Neural cell (in vitro differentiated cells): ENCODE results near the gene SREK1. TPM values are rescaled to one million over a fixed set of nuclear protein-coding genes. Genes with fewer than 3 reads are reported as not detected.

ENCODE experiments used
- H2AFZ ChIP-seq: fragments of 200-600, 300-800 bp; sonication (generic), shearing (Covaris generic); 2 replicates; pipeline ENCODE4 v1.6.0; 2014; ENCODE audit warnings: low read depth, mild to moderate bottlenecking, antibody characterized with exemption, low read length, moderate library complexity
- H3F3A ChIP-seq: fragments of 200-600 bp; shearing (Covaris generic); 2 replicates; pipeline ENCODE4 v1.6.1; 2016; ENCODE audit warnings: mild to moderate bottlenecking, moderate library complexity, mixed read lengths, antibody characterized with exemption, low read length; ENCODE audit not compliant: insufficient read depth, poor library complexity, severe bottlenecking
- H3K27ac ChIP-seq: fragments of 200-600, 300-800 bp; sonication (generic), shearing (Covaris generic); 2 replicates; pipeline ENCODE4 v1.5.1; 2014; ENCODE audit warnings: mild to moderate bottlenecking, low read length, moderate library complexity
- H3K27me3 ChIP-seq: fragments of 300-800, 200-600 bp; sonication (generic), shearing (Covaris generic); 2 replicates; pipeline ENCODE4 v1.6.0; 2014; ENCODE audit warnings: mild to moderate bottlenecking, low read depth, low read length, moderate library complexity; ENCODE audit not compliant: insufficient read depth
- H3K36me3 ChIP-seq: fragments of 300-800, 200-600 bp; sonication (generic), shearing (Covaris generic); 2 replicates; pipeline ENCODE4 v1.5.1; 2014; ENCODE audit warnings: mild to moderate bottlenecking, antibody characterized with exemption, low read length, moderate library complexity; ENCODE audit not compliant: insufficient read depth
- H3K4me2 ChIP-seq: fragments of 300-800, 200-600 bp; sonication (generic), shearing (Covaris generic); 2 replicates; pipeline ENCODE4 v1.6.0; 2014; ENCODE audit warnings: mild to moderate bottlenecking, low read length
- H3K4me3 ChIP-seq: fragments of 300-800, 200-600 bp; sonication (generic), shearing (Covaris generic); 2 replicates; pipeline ENCODE4 v1.5.1; 2014; ENCODE audit warnings: mild to moderate bottlenecking, low read length, moderate library complexity
- H3K79me2 ChIP-seq: fragments of 200-600 bp; shearing (Covaris generic); replicated peaks from 2 replicates; pipeline ENCODE4 v1.6.0; 2014; ENCODE audit warnings: mild to moderate bottlenecking, low read length, moderate library complexity; ENCODE audit not compliant: insufficient read depth
- H3K9ac ChIP-seq: fragments of 300-800, 200-600 bp; sonication (generic), shearing (Covaris generic); 2 replicates; pipeline ENCODE4 v1.6.1; 2016; ENCODE audit warnings: mild to moderate bottlenecking, low read length, mixed read lengths
- H3K9me2 ChIP-seq: fragments of 200-600 bp; shearing (Covaris generic); 2 replicates; pipeline ENCODE4 v1.6.1; 2016; ENCODE audit warnings: mild to moderate bottlenecking, low read length, mixed read lengths; ENCODE audit not compliant: insufficient read depth
- H3K9me3 ChIP-seq: fragments of 200-600, 300-800 bp; sonication (generic), shearing (Covaris generic); 2 replicates; pipeline ENCODE4 v1.6.1; 2016; ENCODE audit warnings: mild to moderate bottlenecking, mixed run types, low read length, moderate library complexity, mixed read lengths
- H4K20me1 ChIP-seq: fragments of 200-600 bp; shearing (Covaris generic); 2 replicates; pipeline ENCODE4 v1.6.1; 2016; ENCODE audit warnings: mild to moderate bottlenecking, mixed run types; ENCODE audit not compliant: insufficient read depth
- EP300 ChIP-seq: fragments of 450-650 bp; conservative IDR thresholded peaks from 2 replicates; pipeline ENCODE4 v1.6.1; 2014; ENCODE audit warnings: antibody characterized with exemption, mild to moderate bottlenecking, moderate library complexity; ENCODE audit not compliant: poor library complexity, severe bottlenecking
- EZH2 ChIP-seq: fragments of 200-600, 300-800 bp; shearing (Covaris generic), sonication (generic); IDR thresholded peaks from 2 replicates; pipeline ENCODE4 v1.6.1; 2014; ENCODE audit warnings: antibody characterized with exemption, low read length, borderline replicate concordance, mild to moderate bottlenecking; ENCODE audit not compliant: insufficient read depth, poor library complexity, severe bottlenecking
- MXI1 ChIP-seq: fragments of 450-650 bp; conservative IDR thresholded peaks from 2 replicates; pipeline ENCODE4 v1.6.1; 2014; ENCODE audit warnings: antibody characterized with exemption, mild to moderate bottlenecking; ENCODE audit not compliant: poor library complexity, severe bottlenecking
- POLR2AphosphoS5 ChIP-seq: IDR thresholded peaks from 2 replicates; pipeline ENCODE4 v1.6.1; 2012
- RAD21 ChIP-seq: fragments of 450-650 bp; conservative IDR thresholded peaks from 2 replicates; pipeline ENCODE4 v1.6.1; 2014; ENCODE audit warnings: antibody characterized with exemption, mild to moderate bottlenecking, moderate library complexity
- SMC3 ChIP-seq: fragments of 450-650 bp; conservative IDR thresholded peaks from 2 replicates; pipeline ENCODE4 v1.6.1; 2014; ENCODE audit warnings: antibody characterized with exemption, mild to moderate bottlenecking, moderate library complexity; ENCODE audit not compliant: poor library complexity
- TAF1 ChIP-seq: IDR thresholded peaks from 2 replicates; pipeline ENCODE4 v1.6.1; 2012; ENCODE audit warnings: low read depth
- polyA plus RNA-seq: library from polyadenylated mRNA; depleted of rRNA; stranded (reverse); fragments of >200 nt; gene quantifications from 2 replicates; pipeline ENCODE4 v1.2.3, GENCODE V29; 2014
- TF ChIP-seq, protein P1 (sequence below): fragments of 450-650 bp; IDR thresholded peaks from 2 replicates; pipeline ENCODE4 v1.5.1; 2014; ENCODE audit warnings: antibody characterized with exemption, mild to moderate bottlenecking, moderate library complexity; ENCODE audit not compliant: poor library complexity, severe bottlenecking
- TF ChIP-seq, protein P2 (sequence below): IDR thresholded peaks from 2 replicates; pipeline ENCODE4 v1.6.1; 2012; ENCODE audit warnings: borderline replicate concordance

The SREK1 gene
- polyA plus RNA-seq, 1 donor from 2014 or later = 73.6 TPM

DNA sequence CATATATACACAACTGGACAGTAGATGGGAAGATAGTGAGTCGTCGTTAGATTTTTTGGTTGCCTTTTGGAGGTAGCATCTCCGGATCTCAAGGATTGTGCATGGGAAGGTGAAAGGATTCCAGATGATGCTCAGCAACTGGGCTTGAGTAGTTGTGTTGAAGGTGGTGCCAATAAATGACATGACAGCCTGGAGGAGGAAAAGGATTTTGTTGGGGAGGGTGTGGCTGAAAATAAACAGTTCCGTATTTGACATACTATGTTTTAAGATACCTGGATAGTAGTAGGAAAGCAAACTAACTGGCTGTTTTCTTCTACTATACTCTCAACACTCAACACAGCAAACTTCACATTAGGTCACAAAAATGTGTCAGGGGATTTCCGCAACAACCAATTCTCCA, 62.4 kb downstream of the SREK1 start (continued):
- TF ChIP-seq, protein P1, sequence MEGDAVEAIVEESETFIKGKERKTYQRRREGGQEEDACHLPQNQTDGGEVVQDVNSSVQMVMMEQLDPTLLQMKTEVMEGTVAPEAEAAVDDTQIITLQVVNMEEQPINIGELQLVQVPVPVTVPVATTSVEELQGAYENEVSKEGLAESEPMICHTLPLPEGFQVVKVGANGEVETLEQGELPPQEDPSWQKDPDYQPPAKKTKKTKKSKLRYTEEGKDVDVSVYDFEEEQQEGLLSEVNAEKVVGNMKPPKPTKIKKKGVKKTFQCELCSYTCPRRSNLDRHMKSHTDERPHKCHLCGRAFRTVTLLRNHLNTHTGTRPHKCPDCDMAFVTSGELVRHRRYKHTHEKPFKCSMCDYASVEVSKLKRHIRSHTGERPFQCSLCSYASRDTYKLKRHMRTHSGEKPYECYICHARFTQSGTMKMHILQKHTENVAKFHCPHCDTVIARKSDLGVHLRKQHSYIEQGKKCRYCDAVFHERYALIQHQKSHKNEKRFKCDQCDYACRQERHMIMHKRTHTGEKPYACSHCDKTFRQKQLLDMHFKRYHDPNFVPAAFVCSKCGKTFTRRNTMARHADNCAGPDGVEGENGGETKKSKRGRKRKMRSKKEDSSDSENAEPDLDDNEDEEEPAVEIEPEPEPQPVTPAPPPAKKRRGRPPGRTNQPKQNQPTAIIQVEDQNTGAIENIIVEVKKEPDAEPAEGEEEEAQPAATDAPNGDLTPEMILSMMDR = no peak

DNA sequence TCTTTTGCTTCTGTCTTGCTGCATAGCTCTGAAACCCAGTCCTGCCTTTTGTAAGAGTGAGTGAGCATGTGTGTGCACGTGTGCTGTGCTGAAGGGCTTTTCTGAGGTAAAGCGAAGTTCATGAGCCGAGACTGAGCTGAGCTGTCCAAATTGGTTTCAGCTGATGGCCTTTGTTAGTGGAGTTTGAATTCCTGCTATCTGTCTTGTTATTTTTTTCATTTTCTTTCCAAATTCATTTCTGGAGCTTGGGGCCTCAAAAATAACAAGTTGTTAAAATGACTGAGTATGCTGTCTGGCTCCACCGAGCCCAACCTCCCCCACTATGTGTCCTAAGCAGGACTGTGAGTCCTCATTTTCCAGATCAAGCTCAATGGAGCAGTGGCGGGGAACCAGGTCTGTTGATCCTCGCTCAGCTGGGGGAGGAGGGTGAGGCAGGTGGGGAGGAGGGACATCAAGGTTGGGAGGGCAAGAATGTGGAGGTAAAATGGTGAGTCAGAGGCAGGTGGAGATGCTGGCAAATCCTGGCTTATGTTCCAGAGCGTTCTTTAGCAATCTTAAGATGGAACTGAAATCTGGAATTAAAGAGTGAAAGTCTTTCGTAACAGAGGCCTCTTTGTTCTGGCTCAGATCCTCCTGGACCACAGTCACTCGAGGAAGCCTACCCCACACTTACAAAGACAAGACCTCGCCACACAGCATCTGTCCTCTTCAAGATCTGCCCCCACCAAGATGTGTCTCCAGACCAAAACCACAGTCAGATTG, 63.9 kb downstream of the SREK1 start:
- Histone ChIP-seq H3F3A (no peaks in the 10 kb centered on the region), H3K4me2 (no peak overlapping the region), H3K27me3 (no peaks in the 10 kb centered on the region), H3K79me2 (no peaks in the 10 kb centered on the region), H2AFZ (no peak overlapping the region), H3K36me3 (no peaks in the 10 kb centered on the region), H3K9ac (no peak overlapping the region), H3K9me3 (no peaks in the 10 kb centered on the region), H4K20me1 (no peaks in the 10 kb centered on the region), H3K4me3 (no peak overlapping the region), H3K9me2 (no peaks in the 10 kb centered on the region), H3K27ac (no peak overlapping the region)
- TF ChIP-seq RAD21 (no peak), POLR2AphosphoS5 (no peak), EZH2 (no peak), MXI1 (no peak), SMC3 (no peak), TAF1 (no peak), EP300 (no peak)
- TF ChIP-seq, protein P1 = no peak
- TF ChIP-seq, protein P2, sequence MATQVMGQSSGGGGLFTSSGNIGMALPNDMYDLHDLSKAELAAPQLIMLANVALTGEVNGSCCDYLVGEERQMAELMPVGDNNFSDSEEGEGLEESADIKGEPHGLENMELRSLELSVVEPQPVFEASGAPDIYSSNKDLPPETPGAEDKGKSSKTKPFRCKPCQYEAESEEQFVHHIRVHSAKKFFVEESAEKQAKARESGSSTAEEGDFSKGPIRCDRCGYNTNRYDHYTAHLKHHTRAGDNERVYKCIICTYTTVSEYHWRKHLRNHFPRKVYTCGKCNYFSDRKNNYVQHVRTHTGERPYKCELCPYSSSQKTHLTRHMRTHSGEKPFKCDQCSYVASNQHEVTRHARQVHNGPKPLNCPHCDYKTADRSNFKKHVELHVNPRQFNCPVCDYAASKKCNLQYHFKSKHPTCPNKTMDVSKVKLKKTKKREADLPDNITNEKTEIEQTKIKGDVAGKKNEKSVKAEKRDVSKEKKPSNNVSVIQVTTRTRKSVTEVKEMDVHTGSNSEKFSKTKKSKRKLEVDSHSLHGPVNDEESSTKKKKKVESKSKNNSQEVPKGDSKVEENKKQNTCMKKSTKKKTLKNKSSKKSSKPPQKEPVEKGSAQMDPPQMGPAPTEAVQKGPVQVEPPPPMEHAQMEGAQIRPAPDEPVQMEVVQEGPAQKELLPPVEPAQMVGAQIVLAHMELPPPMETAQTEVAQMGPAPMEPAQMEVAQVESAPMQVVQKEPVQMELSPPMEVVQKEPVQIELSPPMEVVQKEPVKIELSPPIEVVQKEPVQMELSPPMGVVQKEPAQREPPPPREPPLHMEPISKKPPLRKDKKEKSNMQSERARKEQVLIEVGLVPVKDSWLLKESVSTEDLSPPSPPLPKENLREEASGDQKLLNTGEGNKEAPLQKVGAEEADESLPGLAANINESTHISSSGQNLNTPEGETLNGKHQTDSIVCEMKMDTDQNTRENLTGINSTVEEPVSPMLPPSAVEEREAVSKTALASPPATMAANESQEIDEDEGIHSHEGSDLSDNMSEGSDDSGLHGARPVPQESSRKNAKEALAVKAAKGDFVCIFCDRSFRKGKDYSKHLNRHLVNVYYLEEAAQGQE = no peak
